ENCODE measurements around the gene MLLT3. TPM values are rescaled to one million over a fixed set of nuclear protein-coding genes. Genes with fewer than 3 reads are reported as not detected.

Gene MLLT3
- total and polyA plus RNA-seq, 2 of the 8 experiments (the other 6 are each of a cell fraction or from before 2014, with no cell fraction given) = 5.9 to 9.6 TPM

GRCh38 chr9:20426019-20426418 lies 196.3 kb downstream of the MLLT3 start:
- Histone ChIP-seq H4K8ac (ENCODE audit: extremely low read depth, insufficient read depth, low read length) (no peak overlapping the region), H3K4me1 (replicated peaks in 1 of 4; ENCODE audit: control insufficient read depth in 3 of 4, insufficient read depth in 4 of 4, low read length in 3 of 4) (no peaks in the 10 kb centered on the region), H3K79me2 (ENCODE audit: control insufficient read depth in 1 of 2, insufficient read depth in 2 of 2, low read length in 2 of 2) (no peaks in the 10 kb centered on the region), H3K27ac (ENCODE audit: low read depth, low read length) (no peak overlapping the region), H4K20me1 (replicated peaks in 1 of 2; ENCODE audit: control insufficient read depth in 1 of 2, insufficient read depth in 2 of 2, low read length in 2 of 2) (no peaks in the 10 kb centered on the region), H3K4me2 (ENCODE audit: insufficient read depth in 1 of 2, low read depth in 2 of 2, low read length in 2 of 2) (no peak overlapping the region), H2BK5ac (ENCODE audit: low read depth, low read length) (no peak overlapping the region), H4K91ac (replicated peaks; ENCODE audit: insufficient read length, low read length) (no peak overlapping the region), H2BK15ac (ENCODE audit: low read length) (no peak overlapping the region), H2AK5ac (ENCODE audit: low read depth, low read length) (no peak overlapping the region), H2BK12ac (ENCODE audit: low read depth, low read length) (no peak overlapping the region), H3K9me3 (ENCODE audit: insufficient read depth in 2 of 2, low read depth in 1 of 2, low read length in 1 of 2) (no peaks in the 10 kb centered on the region), H4K5ac (ENCODE audit: insufficient read length, low read depth, low read length) (no peak overlapping the region), H3K23ac (ENCODE audit: insufficient read length) (no peak overlapping the region), H3K23me2 (ENCODE audit: low read depth, low read length) (no peaks in the 10 kb centered on the region), H3K27me3 (replicated peaks in 1 of 4; ENCODE audit: control insufficient read depth in 3 of 4, extremely low read depth in 1 of 4, insufficient read depth in 3 of 4, low read length in 3 of 4) (no peaks in the 10 kb centered on the region), H3K9ac (replicated peaks in 1 of 4; ENCODE audit: extremely low read depth in 1 of 4, low read depth in 3 of 4, low read length in 3 of 4) (no peak overlapping the region), H3K18ac (ENCODE audit: extremely low read depth, low read length) (no peak overlapping the region), H2AFZ (ENCODE audit: low read length) (no peak overlapping the region), H3K36me3 (ENCODE audit: control insufficient read depth in 2 of 4, insufficient read depth in 4 of 4, low read length in 3 of 4) (no peaks in the 10 kb centered on the region), H3K4me3 (ENCODE audit: extremely low read depth in 1 of 4, insufficient read depth in 2 of 4, low read depth in 3 of 4, low read length in 4 of 4) (no peak overlapping the region), H2BK120ac (replicated peaks; ENCODE audit: low read depth, low read length) (no peak overlapping the region), H3K79me1 (ENCODE audit: low read depth, low read length) (no peaks in the 10 kb centered on the region), H3K4ac (replicated peaks; ENCODE audit: insufficient read length, low read depth, low read length) (no peak overlapping the region), H3K56ac (replicated peaks; ENCODE audit: insufficient read length, low read depth, low read length) (no peak overlapping the region), H2BK20ac (ENCODE audit: low read length) (no peak overlapping the region), H3K14ac (ENCODE audit: insufficient read length) (no peak overlapping the region)
- WGBS, 2 experiments (ENCODE audit: extremely low coverage in 1 of 2, insufficient coverage in 1 of 2, insufficient read length in 1 of 2, insufficient replicate concordance in 2 of 2, low coverage in 1 of 2, low lambda C conversion rate in 2 of 2, missing lambda C conversion rate in 1 of 2) = 86% methylated on average over 2 of the region's 2 CpGs; no CpG with 5 or more reads in 1 of the 2 experiments
- no peak for TF ChIP-seq ASH2L (IDR thresholded peaks at IDR 0.05; ENCODE audit: low read length)
- TF ChIP-seq GTF2F1 (IDR thresholded peaks at IDR 0.05; ENCODE audit: borderline replicate concordance, low read depth, low read length) = no peak
- no peak for FAIRE-seq
- CTCF ChIA-PET (ENCODE audit: partially characterized antibody) = no interaction called here
- DNase-seq (ENCODE audit: low read depth in 1 of 2, low spot score in 2 of 2) = no peak
- POLR2A ChIA-PET (ENCODE audit: partially characterized antibody) = no interaction called here

Measured in H1 (cell line).